Right lobe of liver (tissue), 6 donors: ENCODE data around the gene EDRF1. TPM values are rescaled to one million over a fixed set of nuclear protein-coding genes. Genes with fewer than 3 reads are reported as not detected.

ENCODE experiments used
- ATAC-seq, 4 donors: fragments of 200-7000 bp; cut with Tn5 transposase; one replicate each; pipeline ENCODE4 v1.9.1; 2020; ENCODE audit warnings: mild to moderate bottlenecking in 4 of 4, moderate library complexity in 4 of 4
- DNase-seq, 3 donors: peaks; one replicate each; pipeline ENCODE4 v3.0.0-alpha.2; 2020
- H3K27ac ChIP-seq, 3 donors: fragments of 200-600 bp; one replicate each; pipeline ENCODE4 v1.8.0; 2022
- H3K27me3 ChIP-seq, 2 donors: fragments of 200-600 bp; one replicate each; pipeline ENCODE4 v1.8.0; 2022
- H3K36me3 ChIP-seq, 4 donors: fragments of 200-600 bp; sonication (generic) in 1 of 4; one replicate each; pipeline versions ENCODE4 v1.5.1 to v1.8.0; 2017 to 2022; ENCODE audit warnings: control low read depth in 1 of 4
- H3K4me1 ChIP-seq, 4 donors: fragments of 200-600 bp; sonication (generic) in 1 of 4; one replicate each; pipeline versions ENCODE4 v1.5.1 to v1.8.0; 2017 to 2022; ENCODE audit warnings: control low read depth in 1 of 4
- H3K4me3 ChIP-seq, 3 donors: fragments of 200-600 bp; one replicate each; pipeline ENCODE4 v1.8.0; 2022
- H3K9me3 ChIP-seq, 4 donors: fragments of 200-600 bp; sonication (generic) in 1 of 4; one replicate each; pipeline versions ENCODE4 v1.5.1 to v1.8.0; 2017 to 2022; ENCODE audit warnings: control low read depth in 1 of 4
- CTCF ChIP-seq, 4 donors: fragments of 200-600 bp in 3 of 4; fragments of 450-650 bp in 1 of 4; IDR thresholded peaks; one replicate each; pipeline versions ENCODE4 v1.5.1 to v1.8.0; 2016 to 2022; ENCODE audit warnings: antibody characterized with exemption in 4 of 4, mild to moderate bottlenecking in 2 of 4
- POLR2A ChIP-seq: fragments of 450-650 bp; IDR thresholded peaks from one replicate; pipeline ENCODE4 v1.6.1; 2017; ENCODE audit warnings: antibody characterized with exemption, mild to moderate bottlenecking
- WGBS: methylation state at CpG from one replicate; pipeline ENCODE4 v1.1.6; 2018; ENCODE audit warnings: low coverage, low lambda C conversion rate; ENCODE audit not compliant: insufficient coverage; ENCODE audit errors: missing lambda C conversion rate; 5-methylcytosine and 5-hydroxymethylcytosine counted together
- intact Hi-C, 2 donors: fragments of 100-400 bp; cut with DNase I; formaldehyde crosslinking; loops; one replicate each; pipeline versions ENCODE4 v1.11.2 to v1.14.1; 2022
- total RNA-seq, 6 experiments: library from RNA; depleted of rRNA in 2 of 6; stranded (reverse); fragments of >200 nt in 2 of 6; fragmentation: NEBNext Ultra II Directional in 3 of 6; extraction: Animal tissue kit (Norgen Biotek cat#: 25700) in 3 of 6; gene quantifications; one replicate each; pipeline versions ENCODE4 v1.1.0 to v1.2.4, GENCODE V29; 2016 to 2023
- donor health status: DM: no; HTN: yes; CAD: no.
- donor health status: DM: no; HTN: no; CAD: no.
- donor health status: DM: no; HTN: no; CAD: no.
- donor health status: DM: no; HTN: yes; CAD: no.
- donor health status: DM: no; HTN: yes; CAD: no.

EDRF1 gene
- total RNA-seq, 6 experiments from 2014 or later = 6.5 to 8.5 (median 8.1) TPM

- H3K9me3 ChIP-seq = no peaks in the 10 kb centered on the region
- H3K27ac ChIP-seq = no peak overlapping the region
- H3K4me3 ChIP-seq = no peak overlapping the region
- no peak for TF ChIP-seq CTCF (IDR thresholded peaks at IDR 0.05)
- TF ChIP-seq POLR2A = no peak
- no peak for ATAC-seq
- intact Hi-C loops = no loop called here
- H3K4me1 ChIP-seq = peaks cover 0 to 7% (median 0%) of the 10 kb centered on the region in 4 donors
- H3K36me3 ChIP-seq = no peaks in the 10 kb centered on the region
- WGBS = no CpG with 5 or more reads among the region's 7 CpGs
- H3K27me3 ChIP-seq = no peaks in the 10 kb centered on the region
- DNase-seq = no peak
Measured at GRCh38 chr10:125783408-125783807, 63.9 kb downstream of the EDRF1 start.

- WGBS = 81% methylated on average over 6 of the region's 6 CpGs
- no peaks in the 10 kb centered on the region for H3K9me3 ChIP-seq
- H3K4me3 ChIP-seq = no peak overlapping the region
- no peaks in the 10 kb centered on the region for H3K36me3 ChIP-seq
- H3K4me1 ChIP-seq = peaks cover 0 to 7% (median 0%) of the 10 kb centered on the region in 4 donors
- no peak for TF ChIP-seq CTCF (IDR thresholded peaks at IDR 0.05)
- TF ChIP-seq POLR2A = no peak
- no peak for DNase-seq
- no peak overlapping the region for H3K27ac ChIP-seq
- no peaks in the 10 kb centered on the region for H3K27me3 ChIP-seq
- ATAC-seq = no peak
- intact Hi-C loops = no loop called here
Measured at GRCh38 chr10:125783957-125784356, 64.4 kb downstream of the EDRF1 start.

- no peaks in the 10 kb centered on the region for H3K4me1 ChIP-seq
- 100% methylated on average over 2 of the region's 9 CpGs for WGBS
- TF ChIP-seq CTCF (IDR thresholded peaks at IDR 0.05) (no peak), POLR2A (no peak)
- DNase-seq (no peak), ATAC-seq (no peak)
- no peaks in the 10 kb centered on the region for H3K9me3 ChIP-seq
- H3K36me3 ChIP-seq = no peaks in the 10 kb centered on the region
- no peaks in the 10 kb centered on the region for H3K27me3 ChIP-seq
- intact Hi-C loops = no loop called here
- H3K27ac ChIP-seq = no peak overlapping the region
- no peak overlapping the region for H3K4me3 ChIP-seq
Measured at GRCh38 chr10:125785791-125786190, 66.3 kb downstream of the EDRF1 start.

GRCh38 chr10:125788156-125789034, 68.9 kb downstream of the EDRF1 start:
- TF ChIP-seq POLR2A (no peak), CTCF (IDR thresholded peaks at IDR 0.05) (no peak)
- H3K27ac ChIP-seq = no peak overlapping the region
- intact Hi-C loops = no loop called here
- WGBS = 79% methylated on average over 3 of the region's 17 CpGs
- H3K27me3 ChIP-seq = no peaks in the 10 kb centered on the region
- H3K36me3 ChIP-seq = peaks cover 0 to 14% (median 0%) of the 10 kb centered on the region in 4 donors
- no peak overlapping the region for H3K4me3 ChIP-seq
- no peaks in the 10 kb centered on the region for H3K4me1 ChIP-seq
- ATAC-seq = peak in 2 of 4 donors; percentile 16 to 22
- DNase-seq = no peak
- no peaks in the 10 kb centered on the region for H3K9me3 ChIP-seq
